GM12874 (cell line): ENCODE measurements around the gene IL12RB2.

Experiments
- CTCF ChIP-seq: IDR thresholded peaks from 2 replicates; pipeline ENCODE4 v1.5.1; 2011; ENCODE audit warnings: low read depth, mild to moderate bottlenecking, control low read depth, low read length, moderate library complexity; ENCODE audit not compliant: insufficient read depth

IL12RB2 gene

GRCh38 chr1:67401443-67401842, 93.8 kb downstream of the IL12RB2 start:
- TF ChIP-seq CTCF = no peak

GRCh38 chr1:67404212-67404620, 96.5 kb downstream of the IL12RB2 start:
- TF ChIP-seq CTCF = no peak

- no peak for TF ChIP-seq CTCF
These were observed 98.0 kb downstream of the IL12RB2 start for GRCh38 chr1:67405473-67406245.

GRCh38 chr1:67407498-67407897, 99.8 kb downstream of the IL12RB2 start:
- no peak for TF ChIP-seq CTCF

- no peak for TF ChIP-seq CTCF
These were observed 100.5 kb downstream of the IL12RB2 start for GRCh38 chr1:67408148-67408547.

- no peak for TF ChIP-seq CTCF
These were observed 106.9 kb downstream of the IL12RB2 start for GRCh38 chr1:67414574-67414973.

- no peak for TF ChIP-seq CTCF
These were observed 107.4 kb downstream of the IL12RB2 start for GRCh38 chr1:67415041-67415440.
